Measurements from ENCODE around the gene INSR.

GRCh38 chr19:7251494-7251893, 42.7 kb downstream of the INSR start:
- TF ChIP-seq CTCF (IDR thresholded peaks at IDR 0.05) (no peak), RELA (CRISPR knock-in tag; IDR thresholded peaks at IDR 0.05; ENCODE audit: borderline replicate concordance) (no peak), IRF2 (CRISPR knock-in tag; IDR thresholded peaks at IDR 0.05; ENCODE audit: borderline replicate concordance, low read depth) (no peak), CBFB (CRISPR knock-in tag; IDR thresholded peaks at IDR 0.05; ENCODE audit: low read depth) (no peak), ZNF317 (CRISPR knock-in tag; IDR thresholded peaks at IDR 0.05; ENCODE audit: borderline replicate concordance, low read depth) (no peak)
- TF ChIP-seq, protein P1, sequence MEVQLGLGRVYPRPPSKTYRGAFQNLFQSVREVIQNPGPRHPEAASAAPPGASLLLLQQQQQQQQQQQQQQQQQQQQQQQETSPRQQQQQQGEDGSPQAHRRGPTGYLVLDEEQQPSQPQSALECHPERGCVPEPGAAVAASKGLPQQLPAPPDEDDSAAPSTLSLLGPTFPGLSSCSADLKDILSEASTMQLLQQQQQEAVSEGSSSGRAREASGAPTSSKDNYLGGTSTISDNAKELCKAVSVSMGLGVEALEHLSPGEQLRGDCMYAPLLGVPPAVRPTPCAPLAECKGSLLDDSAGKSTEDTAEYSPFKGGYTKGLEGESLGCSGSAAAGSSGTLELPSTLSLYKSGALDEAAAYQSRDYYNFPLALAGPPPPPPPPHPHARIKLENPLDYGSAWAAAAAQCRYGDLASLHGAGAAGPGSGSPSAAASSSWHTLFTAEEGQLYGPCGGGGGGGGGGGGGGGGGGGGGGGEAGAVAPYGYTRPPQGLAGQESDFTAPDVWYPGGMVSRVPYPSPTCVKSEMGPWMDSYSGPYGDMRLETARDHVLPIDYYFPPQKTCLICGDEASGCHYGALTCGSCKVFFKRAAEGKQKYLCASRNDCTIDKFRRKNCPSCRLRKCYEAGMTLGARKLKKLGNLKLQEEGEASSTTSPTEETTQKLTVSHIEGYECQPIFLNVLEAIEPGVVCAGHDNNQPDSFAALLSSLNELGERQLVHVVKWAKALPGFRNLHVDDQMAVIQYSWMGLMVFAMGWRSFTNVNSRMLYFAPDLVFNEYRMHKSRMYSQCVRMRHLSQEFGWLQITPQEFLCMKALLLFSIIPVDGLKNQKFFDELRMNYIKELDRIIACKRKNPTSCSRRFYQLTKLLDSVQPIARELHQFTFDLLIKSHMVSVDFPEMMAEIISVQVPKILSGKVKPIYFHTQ (CRISPR knock-in tag; IDR thresholded peaks at IDR 0.05) = no peak
- TF ChIP-seq, protein P2, sequence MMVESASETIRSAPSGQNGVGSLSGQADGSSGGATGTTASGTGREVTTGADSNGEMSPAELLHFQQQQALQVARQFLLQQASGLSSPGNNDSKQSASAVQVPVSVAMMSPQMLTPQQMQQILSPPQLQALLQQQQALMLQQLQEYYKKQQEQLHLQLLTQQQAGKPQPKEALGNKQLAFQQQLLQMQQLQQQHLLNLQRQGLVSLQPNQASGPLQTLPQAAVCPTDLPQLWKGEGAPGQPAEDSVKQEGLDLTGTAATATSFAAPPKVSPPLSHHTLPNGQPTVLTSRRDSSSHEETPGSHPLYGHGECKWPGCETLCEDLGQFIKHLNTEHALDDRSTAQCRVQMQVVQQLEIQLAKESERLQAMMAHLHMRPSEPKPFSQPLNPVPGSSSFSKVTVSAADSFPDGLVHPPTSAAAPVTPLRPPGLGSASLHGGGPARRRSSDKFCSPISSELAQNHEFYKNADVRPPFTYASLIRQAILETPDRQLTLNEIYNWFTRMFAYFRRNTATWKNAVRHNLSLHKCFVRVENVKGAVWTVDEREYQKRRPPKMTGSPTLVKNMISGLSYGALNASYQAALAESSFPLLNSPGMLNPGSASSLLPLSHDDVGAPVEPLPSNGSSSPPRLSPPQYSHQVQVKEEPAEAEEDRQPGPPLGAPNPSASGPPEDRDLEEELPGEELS (CRISPR knock-in tag; IDR thresholded peaks at IDR 0.05) = no peak
- TF ChIP-seq, protein P3, sequence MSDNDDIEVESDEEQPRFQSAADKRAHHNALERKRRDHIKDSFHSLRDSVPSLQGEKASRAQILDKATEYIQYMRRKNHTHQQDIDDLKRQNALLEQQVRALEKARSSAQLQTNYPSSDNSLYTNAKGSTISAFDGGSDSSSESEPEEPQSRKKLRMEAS (CRISPR knock-in tag; IDR thresholded peaks at IDR 0.05) = no peak
- TF ChIP-seq, protein P4, sequence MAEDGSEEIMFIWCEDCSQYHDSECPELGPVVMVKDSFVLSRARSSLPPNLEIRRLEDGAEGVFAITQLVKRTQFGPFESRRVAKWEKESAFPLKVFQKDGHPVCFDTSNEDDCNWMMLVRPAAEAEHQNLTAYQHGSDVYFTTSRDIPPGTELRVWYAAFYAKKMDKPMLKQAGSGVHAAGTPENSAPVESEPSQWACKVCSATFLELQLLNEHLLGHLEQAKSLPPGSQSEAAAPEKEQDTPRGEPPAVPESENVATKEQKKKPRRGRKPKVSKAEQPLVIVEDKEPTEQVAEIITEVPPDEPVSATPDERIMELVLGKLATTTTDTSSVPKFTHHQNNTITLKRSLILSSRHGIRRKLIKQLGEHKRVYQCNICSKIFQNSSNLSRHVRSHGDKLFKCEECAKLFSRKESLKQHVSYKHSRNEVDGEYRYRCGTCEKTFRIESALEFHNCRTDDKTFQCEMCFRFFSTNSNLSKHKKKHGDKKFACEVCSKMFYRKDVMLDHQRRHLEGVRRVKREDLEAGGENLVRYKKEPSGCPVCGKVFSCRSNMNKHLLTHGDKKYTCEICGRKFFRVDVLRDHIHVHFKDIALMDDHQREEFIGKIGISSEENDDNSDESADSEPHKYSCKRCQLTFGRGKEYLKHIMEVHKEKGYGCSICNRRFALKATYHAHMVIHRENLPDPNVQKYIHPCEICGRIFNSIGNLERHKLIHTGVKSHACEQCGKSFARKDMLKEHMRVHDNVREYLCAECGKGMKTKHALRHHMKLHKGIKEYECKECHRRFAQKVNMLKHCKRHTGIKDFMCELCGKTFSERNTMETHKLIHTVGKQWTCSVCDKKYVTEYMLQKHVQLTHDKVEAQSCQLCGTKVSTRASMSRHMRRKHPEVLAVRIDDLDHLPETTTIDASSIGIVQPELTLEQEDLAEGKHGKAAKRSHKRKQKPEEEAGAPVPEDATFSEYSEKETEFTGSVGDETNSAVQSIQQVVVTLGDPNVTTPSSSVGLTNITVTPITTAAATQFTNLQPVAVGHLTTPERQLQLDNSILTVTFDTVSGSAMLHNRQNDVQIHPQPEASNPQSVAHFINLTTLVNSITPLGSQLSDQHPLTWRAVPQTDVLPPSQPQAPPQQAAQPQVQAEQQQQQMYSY (CRISPR knock-in tag; IDR thresholded peaks at IDR 0.05) = no peak

Data from WTC11 (cell line).